Activated T-cell treated with anti-CD3 and anti-CD28 coated beads for 24 hours (primary cell): ENCODE measurements around the gene EFR3B.
A peak's percentile ranks its signal among the peaks of the same experiment; 100 is the strongest.
"Not testable (repeated sequence)": the region's sequence is repeated elsewhere in the genome, so short reads cannot be mapped to it uniquely, and the experiment has no call there.

Experiments
- DNase-seq: peaks from one replicate; pipeline ENCODE4 v3.0.0-alpha.2; 2020; ENCODE audit warnings: low read depth

The EFR3B gene, protein sequence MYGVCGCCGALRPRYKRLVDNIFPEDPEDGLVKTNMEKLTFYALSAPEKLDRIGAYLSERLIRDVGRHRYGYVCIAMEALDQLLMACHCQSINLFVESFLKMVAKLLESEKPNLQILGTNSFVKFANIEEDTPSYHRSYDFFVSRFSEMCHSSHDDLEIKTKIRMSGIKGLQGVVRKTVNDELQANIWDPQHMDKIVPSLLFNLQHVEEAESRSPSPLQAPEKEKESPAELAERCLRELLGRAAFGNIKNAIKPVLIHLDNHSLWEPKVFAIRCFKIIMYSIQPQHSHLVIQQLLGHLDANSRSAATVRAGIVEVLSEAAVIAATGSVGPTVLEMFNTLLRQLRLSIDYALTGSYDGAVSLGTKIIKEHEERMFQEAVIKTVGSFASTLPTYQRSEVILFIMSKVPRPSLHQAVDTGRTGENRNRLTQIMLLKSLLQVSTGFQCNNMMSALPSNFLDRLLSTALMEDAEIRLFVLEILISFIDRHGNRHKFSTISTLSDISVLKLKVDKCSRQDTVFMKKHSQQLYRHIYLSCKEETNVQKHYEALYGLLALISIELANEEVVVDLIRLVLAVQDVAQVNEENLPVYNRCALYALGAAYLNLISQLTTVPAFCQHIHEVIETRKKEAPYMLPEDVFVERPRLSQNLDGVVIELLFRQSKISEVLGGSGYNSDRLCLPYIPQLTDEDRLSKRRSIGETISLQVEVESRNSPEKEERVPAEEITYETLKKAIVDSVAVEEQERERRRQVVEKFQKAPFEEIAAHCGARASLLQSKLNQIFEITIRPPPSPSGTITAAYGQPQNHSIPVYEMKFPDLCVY

DNA sequence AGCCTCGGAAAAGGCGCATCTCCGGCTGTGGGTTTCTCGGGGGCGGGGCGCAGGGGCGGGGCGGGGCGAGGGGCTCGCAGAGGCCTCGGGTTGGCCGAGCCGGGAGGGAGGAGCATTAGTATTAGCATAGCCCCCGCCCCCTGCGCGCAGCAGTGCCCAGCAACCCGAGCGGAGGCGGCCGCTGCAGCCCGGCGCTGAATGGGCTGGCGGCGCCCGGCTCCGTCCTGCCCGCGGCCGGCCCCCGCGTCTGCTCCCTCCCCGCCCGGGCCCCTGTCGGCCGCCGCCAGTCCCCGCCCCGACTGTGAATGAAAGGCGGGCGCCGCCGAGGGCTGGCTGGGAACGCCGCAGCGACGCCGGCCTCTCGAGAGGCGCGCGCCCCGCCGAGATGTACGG is at the start of gene EFR3B:
Gene EFR3B, plus strand, starts transcription at position 149 of the 393 bp plus-strand sequence. Its CDS starts 237 bp downstream, at position 386.
- DNase-seq = peak; percentile 81

DNA sequence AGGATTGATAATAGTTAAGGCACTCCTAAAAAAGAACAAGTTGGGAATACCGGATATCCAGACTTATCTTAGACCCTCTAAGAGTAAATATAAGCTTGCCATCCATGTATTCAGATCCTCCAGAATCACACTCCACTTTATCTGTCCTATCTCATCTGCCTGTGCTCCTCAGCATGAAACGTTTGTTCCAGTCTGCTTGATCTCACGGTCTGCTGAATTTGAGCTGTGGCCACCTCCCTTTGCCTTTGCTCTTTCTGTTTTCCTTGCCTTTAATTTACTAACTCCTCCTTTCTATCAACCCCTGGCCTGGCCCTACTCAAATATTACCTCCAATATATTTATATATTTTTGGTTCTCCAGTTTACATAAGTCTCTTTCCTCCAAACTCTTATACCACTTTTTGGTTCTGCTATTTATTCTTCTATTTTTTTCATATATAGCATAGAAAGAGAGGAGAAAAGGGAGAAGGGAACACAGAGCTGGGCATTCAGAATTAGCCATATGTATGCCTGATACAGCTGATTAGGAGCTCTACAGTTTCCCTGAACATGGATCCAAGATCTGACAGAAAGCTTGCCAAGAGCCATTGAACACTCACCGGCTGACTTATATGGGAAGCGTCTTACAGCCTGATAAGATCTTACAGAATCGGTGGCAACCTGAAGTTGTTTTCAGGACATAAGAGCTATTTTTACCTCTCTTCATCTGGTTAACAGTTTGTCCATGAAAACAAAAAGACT is 48.3 kb upstream of the EFR3B start:
- DNase-seq = no peak

GRCh38 chr2:24994146-24994724 is 47.6 kb upstream of the EFR3B start:
- no peak for DNase-seq

- not testable (repeated sequence) for DNase-seq
These were observed 42.8 kb upstream of the EFR3B start for GRCh38 chr2:24999097-24999496.

GRCh38 chr2:25000036-25000435 is 41.8 kb upstream of the EFR3B start:
- no peak for DNase-seq

- DNase-seq = no peak
These were observed 41.2 kb upstream of the EFR3B start for GRCh38 chr2:25000503-25001324.

DNA sequence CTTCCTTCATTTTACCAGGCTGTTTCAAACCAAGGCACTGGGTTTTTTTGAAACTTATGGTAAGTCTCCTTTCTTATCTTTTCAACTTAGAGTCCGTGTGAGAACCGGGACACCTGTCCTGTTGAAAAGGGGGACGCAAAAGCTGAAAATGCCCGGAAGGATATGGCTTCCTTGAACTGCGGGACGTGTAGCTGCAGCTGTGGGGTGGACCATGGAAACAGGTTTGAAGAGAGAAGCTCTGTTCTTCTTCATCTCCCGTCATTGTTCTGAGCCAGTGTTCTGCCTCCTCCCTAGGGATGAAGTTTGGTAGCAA is 40.6 kb upstream of the EFR3B start:
- DNase-seq = no peak

- DNase-seq = no peak
These were observed 39.8 kb upstream of the EFR3B start for GRCh38 chr2:25002066-25002465.

DNA sequence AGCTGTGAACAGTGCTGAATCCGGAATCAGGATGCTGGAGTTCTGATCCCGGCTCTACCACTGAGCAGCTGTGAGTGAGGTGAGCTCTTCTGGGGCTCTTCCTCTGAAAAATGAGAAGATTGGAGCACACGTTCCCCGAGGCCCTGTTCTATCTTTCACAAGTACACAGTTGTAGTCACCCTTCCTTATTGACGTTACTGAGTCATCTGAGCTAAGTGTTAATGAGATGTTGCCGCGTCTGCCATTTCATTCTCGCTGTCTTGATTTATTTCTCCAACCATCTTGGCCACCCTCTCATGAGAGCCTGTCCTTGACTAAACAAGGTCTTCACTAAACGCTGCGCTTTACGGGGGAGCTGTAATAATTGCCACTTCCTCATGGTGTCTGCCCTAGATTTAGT is 31.9 kb upstream of the EFR3B start:
- DNase-seq = no peak

GRCh38 chr2:25011342-25011741 is 30.5 kb upstream of the EFR3B start:
- not testable (repeated sequence) for DNase-seq

- DNase-seq = no peak
These were observed 27.2 kb upstream of the EFR3B start for GRCh38 chr2:25014631-25015030.

DNA sequence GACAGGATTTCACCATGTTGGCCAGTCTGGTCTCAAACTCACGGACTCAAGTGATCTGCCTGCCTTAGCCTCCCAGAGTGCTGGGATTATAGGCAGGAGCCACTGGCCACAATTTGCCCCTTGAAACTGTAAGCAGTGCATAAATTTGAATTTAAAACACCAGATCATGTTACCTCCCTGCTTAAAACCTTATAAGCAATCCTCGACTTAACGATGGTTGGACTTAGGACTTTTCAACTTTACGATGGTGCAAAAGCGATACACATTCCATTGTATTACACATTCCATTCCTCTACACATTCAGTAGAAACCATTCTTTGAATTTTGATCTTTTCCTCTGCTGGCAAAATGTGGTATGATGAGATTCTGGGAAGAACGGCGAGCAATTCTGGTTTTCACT is 23.2 kb upstream of the EFR3B start:
- no peak for DNase-seq

- DNase-seq = no peak
These were observed 20.0 kb upstream of the EFR3B start for GRCh38 chr2:25021791-25022362.

- DNase-seq = no peak
These were observed 18.5 kb upstream of the EFR3B start for GRCh38 chr2:25023333-25023732.

DNA sequence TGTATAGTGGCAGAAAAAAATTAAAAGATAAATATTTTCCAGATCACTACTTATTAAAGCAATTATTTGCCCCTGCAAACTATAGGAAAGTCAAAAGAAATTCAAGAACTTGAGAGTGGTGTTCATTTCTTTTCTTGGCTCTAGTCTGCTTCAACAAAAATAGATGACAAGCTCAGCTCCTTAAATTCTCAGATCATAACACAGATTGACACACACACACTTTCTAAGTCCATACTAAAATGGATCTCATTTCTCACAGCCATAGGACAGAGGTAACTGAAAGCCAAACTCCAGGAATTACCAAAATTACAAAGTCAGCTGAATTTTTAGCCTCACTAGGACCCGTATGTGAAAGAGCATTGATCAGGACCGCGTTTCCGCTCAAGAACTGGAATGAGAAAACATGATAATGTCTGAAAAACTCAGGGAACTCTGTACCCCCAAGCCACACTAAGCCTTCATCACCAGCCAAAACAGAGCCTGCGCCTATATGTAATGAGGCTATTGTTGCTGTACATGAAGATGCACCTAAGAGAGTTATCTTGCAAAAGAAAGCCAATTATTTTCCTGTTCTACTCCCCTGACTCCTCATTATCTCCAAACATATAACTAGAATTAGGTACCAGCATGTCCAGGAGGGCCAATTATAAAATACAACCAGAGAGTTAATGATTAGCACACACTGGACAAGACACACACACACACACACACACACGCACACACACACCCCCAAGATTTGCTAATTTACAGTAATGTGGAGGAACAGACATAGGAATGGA is 16.5 kb upstream of the EFR3B start:
- DNase-seq = no peak

- DNase-seq = no peak
These were observed 15.8 kb upstream of the EFR3B start for GRCh38 chr2:25026008-25026530.

DNA sequence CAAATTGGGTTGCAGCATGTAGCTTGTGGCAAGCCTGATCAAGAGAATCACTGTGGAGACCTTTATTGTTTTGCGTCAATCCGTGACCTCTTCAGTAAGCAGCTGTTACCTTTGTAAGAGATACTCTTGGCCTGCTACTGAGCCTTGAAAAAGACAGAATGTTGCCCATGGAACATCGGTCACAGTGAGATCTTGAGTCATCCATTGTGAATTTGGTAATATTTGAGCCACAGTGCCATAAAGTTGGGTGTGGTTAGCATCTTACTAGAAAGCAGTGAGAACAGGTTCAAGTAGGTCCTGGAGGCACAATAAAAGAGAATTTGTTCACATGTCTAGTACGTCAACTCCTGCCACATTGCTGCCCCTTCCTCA is 12.7 kb upstream of the EFR3B start:
- no peak for DNase-seq

DNA sequence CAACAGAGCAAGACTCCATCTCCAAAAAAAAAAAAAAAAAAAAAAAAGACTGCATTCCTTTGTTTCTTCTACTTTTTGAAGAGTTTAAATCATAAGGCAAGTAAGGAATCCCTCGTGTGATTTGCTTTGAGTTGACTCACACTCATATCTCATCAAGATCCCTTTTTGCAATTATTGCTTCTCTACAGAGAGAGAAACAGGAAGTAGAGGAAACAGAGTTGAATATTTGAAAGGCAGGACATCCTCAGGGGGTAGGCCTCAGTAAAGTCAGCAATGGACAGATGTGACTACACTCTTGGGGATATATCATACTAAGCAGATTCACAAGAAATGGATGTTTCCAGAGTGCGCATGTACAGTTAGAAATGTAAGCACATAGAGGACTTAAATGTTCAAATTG is 11.2 kb upstream of the EFR3B start:
- DNase-seq = no peak

DNA sequence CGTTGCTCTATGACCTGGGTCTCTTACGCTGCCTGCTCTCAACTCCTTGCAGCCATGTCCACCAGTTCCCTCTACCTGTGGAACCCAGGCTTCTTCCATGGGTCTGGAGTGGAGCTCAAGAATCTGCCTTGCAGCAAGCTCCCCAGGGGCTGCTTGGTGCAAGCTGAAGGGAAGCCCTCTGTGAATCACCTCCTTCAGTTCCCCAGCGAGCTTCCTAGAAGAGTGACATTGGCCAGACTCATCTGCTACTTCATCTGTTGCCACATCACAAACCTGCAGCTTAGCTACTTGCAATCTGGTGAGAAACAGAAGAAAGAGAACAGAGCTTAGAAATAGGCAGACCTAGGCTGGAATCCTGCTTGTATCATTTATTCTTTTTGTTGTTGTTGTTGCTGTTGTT is 9.8 kb upstream of the EFR3B start:
- DNase-seq = no peak

DNA sequence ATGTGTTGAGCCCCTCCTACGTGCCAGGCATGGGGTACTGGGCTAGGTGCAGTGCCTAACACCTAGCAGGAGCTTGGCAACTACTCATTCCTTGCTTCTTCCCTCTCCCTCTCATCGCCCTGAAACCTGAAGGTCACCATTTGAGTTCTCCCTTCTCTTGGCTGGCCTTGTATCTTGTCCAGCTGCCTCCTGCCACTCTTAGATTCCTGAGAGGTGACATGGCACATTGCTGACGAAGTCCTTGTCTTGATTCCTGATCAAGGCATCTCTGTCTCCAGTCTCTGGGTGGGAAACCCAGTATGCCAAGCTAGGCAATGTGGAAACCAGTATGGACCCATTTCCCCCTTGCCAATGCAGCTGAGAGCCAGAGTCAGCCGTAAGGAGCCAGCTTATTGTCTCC is 9.0 kb upstream of the EFR3B start:
- DNase-seq = no peak
